NCI-H2196 treated with DMSO at 0.1 percent for 48 hours (cell line): ENCODE measurements around the gene IL11RA.
A peak's percentile ranks its signal among the peaks of the same experiment; 100 is the strongest.

Source experiments
- DNase-seq: peaks from one replicate; lab custom pipeline; 2025; ENCODE audit not compliant: unreplicated experiment; lab: John Stamatoyannopoulos, UW

The IL11RA gene

DNA sequence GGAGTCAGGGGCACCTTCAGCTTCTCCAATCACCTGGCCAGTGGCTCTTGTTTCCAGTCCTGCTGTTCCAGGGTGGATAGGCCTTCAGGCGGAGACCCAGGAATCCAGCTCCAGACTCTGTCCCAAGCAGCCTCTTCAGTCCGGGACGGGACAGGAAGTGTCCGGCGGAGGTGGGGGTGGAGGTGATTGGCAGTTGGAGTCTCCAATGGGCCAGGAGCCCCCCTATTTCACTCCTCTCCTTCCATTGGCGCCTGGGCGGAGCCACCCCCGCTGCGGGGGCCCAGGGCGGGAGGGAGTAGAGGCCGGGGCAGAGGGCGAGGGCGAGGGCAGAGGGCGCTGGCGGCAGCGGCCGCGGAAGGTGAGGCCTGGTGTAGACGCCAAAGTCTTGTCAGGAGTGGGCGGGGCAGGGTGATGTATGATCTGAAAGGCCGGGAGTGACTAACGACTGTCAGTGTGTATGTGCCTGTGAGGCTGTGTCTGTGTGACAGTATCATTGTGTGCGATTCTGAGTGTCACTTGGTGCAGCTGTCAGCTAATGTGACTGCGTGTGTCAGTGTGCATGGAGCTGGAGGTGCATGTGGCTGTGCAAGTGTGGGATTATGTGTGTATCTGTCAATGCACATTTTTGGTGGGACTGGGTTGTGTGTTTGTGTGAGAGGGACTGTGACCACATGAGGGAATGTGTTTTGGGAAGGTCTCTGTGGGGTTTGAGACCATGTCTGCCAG, at the start of gene IL11RA:
IL11RA (plus strand) TSS at position 310 of the 726 bp plus-strand sequence. CDS start 3,033 bp downstream, outside the sequence.
- no peak for DNase-seq

DNA sequence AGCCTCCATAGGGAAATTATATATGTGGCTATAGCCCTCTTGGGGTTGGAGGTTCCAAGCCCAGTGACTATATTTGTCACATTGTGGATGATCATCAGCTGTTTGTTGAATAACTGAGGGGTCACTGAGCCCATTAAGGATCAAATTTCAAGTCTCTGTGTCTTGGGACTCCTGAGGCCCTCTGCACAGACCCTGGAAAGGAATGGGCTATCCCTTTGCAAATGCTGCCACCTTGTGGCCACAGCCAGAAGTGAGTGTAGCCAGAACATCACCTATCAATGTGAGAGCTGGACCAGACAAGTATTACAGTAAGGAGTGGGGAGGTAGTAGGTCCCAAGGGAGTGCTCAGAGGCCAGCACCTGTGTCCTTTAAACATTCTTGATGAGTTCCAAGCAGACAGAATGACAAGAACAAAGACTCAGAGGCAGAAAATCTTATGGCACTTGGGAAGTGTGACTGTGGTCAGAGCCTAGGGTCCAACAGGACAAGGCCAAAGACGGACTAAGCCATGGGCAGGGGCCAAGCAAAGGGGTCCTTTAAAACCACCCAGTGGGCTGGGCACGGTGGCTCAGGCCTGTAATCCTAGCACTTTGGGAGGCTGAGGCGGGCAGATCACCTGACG, 48.3 kb upstream of the IL11RA start:
- DNase-seq: peak; percentile 24

DNA sequence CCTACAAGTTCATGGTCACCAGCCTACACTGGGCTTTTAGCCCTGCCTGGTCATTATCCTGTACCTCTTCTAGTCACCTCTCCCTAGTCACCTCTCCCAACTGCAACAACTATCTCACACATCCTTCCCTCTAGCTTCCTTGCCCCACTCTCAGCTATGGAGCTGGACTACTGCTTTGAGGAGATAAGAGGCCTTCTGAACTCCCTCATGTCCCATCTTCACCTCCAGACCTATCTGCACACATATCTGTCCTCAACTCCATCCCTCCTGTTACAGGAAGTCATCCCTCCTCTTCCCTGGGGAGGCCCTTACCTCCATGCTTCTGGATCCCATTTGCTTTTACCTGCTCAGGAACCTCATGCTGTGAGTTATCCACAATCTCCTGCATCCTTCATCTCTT, 45.8 kb upstream of the IL11RA start:
- DNase-seq: no peak

DNA sequence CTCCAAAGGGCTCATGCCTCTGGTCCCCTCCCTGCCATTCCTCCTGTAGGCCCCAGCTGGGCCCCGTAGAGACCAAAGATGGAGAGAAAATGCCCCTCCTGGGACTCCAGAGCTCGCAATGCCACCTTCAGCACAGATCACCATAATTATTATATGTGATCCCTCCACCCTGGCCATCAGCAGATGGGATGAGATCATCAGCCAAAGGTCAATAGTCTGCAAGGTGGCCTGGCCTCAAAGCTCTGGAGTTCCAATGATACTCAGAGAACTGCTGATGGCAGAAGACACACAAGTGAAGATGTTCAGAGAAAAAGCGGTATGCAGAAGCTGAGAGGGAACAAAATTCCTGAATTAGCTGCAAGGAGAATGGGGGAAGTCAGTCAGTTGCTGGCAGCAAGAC, 45.1 kb upstream of the IL11RA start:
- no peak for DNase-seq

DNA sequence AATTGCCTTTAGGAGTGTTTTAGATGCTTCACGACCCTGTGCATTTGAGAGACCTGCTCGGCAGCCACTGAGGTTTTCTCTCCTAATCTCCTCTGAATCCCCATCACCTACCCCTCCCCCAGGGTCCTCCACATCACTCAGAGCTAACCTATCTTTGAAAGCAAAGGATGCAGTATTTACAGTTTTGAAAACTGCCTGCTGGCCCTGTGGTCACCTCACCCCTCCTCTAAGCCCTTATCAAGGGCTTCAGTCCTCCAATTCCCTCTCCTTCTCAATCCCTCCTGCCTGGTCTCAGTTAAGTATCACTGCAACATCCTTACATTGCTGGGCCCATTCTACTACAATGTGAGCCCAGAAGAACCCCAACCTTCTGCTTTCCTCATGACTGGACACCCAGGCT, 44.7 kb upstream of the IL11RA start:
- no peak for DNase-seq

DNA sequence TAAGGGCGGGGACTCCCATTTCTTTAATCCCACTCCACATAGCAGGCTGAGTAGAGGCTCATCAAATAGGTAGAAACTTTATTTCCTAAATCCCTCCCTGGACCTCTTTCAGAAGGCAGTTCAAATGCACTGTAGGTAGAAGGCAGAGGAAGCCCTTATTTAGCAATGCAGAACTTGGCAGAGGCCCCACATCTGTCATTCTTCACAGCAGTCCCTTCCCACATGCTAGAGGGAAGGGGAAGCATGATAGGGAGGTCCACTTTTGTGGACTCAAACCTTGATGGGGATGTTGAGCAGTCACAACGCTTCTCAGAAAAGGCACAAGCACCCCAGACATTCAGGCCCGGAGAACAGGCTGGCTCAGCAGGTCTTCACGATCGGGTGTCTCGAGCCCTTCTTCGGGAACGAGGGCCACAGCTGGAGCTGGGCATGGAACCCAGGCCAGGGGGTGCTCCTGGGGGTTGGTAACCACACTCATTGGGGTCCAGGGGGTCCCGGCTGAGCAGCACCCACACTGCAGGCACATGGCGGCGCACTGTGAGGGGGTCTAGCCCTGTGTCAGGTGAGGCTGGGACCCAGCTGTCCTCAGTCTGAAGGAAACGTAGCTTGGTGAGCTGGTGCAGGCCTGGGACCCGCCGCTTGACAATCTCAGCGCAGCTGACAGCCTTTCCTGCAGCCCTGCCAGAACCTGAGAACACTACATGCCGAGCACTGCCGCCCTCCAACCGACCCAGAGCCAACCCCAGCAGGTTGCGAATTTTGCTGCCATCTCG, 41.4 kb upstream of the IL11RA start:
- DNase-seq: no peak

DNA sequence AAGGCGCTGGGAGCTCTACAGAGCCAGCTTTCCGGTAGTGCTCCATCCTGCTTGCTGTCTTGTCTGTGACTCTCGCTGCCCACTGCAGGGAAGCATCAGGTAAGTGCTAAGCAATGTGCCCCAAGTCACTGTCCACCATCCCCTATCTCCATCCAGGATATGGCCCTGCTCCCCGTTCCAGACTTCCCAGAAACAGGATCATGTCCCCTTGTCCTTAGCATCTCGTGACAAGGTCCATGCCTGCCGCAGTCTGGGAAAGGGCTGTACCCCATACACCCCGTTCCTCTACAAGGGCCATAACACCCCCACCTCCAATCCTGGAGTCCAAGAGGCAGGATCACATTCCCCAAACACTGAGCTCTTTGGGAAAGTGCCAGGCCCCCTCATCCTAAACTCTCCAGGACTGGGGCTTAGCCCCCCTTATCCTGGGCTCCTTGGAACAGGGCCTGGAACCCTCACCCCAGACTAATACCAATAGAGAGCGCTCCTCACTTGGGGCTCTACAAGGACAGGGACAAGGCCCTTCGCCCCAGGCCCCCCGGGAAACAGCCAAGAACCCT, 40.7 kb upstream of the IL11RA start:
- no peak for DNase-seq

DNA sequence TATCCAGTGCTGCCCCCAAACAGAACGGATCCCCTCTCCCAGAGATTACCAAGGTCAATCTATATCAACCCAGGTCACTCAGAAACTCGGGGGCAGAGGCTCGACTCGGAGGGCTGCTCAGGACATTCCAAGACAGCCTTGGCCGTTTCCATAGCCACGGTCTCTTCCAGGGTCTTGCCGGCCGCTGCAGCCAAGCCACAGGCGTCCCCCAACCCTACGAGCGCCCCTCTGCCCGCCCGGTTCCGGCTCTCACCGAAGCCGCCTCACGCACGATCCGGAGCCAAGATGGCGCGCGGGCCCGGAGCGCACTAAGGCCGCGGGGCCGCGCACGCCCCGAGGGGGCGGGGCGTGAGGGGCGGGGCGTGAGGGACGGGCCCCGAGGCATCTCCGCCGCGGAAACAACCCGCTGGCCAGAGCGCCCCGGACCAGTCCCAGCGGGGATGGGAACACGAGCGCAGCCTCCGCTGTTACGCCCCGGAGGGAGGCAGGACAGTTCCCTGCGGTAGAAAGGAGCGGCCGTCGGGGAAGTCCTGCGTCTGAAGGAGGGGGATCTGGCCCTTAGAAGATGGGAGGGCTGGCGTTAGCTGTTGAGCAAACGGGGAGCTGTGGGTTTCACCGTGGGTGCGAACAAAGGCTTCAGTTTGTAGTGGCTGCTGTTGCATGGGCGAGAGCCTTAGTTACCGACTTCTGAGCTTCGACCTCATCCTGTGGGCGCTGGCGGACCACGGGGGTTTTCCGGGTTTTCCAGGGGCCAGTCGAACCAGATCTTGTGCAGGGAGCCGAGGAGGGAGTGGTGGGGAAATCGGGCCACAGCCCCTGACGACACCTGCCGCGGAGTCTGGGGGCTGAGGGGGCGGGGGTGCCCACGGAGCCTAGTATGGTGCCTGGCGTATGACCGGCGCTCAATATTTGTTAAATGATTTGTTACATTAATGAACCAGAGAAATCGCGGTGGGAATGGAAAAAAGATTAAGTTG, 39.9 kb upstream of the IL11RA start, which contains the start of gene RPP25L:
RPP25L (minus strand) TSS at position 287 of the 977 bp plus-strand sequence. CDS start 801 bp downstream, outside the sequence.
- DNase-seq: peak; percentile 58

DNA sequence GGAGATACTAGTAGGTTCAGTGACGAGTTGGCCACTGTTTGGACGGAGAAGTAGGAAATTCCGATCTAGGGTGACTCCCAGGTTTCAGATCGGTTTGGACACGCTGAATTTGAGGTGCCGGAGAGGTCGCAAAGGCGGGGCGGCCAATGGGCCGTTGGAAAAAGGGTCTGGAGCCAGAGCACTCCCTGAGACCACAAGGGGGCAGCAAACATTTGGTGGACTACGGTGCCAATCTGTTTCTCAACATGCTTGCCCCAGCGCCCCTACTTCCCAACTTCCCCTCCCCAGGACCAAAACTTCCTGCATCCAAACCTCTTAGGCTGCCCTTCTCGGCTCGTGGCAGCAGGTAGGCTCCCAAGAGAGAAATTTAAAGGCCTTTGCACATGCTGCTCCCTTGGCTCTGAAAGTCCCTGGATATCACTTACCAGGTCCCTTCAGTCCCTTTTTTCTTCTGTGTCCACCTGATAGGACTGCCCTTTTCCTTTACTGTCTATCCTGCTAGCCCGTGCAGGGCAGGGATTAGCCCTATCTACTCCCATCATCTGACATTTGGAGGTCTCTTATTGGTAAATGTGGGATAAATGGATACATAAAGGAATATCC, 39.1 kb upstream of the IL11RA start:
- peak; percentile 47 for DNase-seq

DNA sequence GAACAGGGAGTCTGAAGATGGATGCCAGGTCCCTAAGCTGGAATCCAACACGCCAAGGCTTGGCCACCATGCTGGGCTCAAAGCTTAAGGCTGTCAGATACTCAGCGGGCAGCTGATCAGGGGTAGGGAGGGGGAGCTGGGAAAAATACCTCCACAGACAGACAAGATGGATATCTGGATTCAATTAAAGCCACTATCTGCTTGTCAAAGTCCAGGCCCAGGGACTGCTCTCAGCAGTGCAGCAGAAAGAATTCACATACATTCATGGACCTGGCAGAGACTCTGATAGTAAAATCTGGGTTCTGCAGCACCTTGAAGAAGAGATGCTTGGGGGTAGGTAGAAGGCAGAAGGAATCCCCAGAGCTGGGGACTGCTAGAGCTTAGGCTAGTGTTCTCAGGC, 36.9 kb upstream of the IL11RA start:
- DNase-seq: no peak

DNA sequence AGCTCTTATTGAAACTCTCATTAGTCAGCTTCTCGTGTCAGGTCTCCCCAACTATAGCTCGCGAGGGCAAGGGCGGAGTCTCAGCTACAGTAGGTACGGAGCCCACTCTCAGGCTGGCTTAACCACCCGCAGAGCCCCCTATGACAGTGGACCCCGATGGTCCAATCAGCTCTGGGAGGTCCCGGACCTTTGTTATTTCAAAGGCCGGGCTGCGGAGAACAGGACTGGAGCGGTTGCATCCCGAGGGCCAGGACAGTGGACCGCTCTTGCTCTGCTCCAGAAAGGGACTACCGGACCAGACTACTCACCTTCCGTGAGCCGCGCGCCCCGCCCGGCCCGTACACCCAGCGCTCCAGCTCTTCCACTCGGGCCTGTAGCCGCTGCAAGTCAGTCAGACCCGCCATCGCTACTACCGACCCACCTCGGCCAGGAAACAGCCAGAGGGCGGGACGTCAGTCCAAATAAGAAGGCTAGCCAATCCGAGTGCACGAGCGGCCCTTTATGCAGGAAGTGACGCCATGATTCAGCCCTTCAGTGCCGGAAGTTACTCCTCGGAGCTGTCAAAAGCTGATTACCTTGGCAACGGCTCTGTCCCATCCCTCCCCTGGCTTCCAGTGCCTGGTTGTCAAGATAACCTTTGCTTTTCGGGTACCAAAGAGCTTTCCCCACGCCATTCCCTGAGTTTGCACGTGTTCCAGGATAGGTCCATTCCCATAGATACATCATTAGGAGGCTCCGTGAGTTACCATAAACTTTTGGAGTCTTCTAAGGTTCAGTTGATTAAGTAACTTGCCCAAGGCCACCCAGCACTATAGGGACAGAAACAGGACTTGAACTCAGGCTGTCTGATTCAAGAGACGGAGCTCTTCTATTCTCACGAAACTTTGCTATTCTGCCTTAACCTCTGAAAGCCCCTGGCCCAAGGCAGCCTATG, 31.7 kb upstream of the IL11RA start, which contains the start of gene DCTN3:
DCTN3 (minus strand) TSS at position 435 of the 934 bp plus-strand sequence; CDS start at position 404, 31 bp downstream.
- DNase-seq: peak; percentile 95

DNA sequence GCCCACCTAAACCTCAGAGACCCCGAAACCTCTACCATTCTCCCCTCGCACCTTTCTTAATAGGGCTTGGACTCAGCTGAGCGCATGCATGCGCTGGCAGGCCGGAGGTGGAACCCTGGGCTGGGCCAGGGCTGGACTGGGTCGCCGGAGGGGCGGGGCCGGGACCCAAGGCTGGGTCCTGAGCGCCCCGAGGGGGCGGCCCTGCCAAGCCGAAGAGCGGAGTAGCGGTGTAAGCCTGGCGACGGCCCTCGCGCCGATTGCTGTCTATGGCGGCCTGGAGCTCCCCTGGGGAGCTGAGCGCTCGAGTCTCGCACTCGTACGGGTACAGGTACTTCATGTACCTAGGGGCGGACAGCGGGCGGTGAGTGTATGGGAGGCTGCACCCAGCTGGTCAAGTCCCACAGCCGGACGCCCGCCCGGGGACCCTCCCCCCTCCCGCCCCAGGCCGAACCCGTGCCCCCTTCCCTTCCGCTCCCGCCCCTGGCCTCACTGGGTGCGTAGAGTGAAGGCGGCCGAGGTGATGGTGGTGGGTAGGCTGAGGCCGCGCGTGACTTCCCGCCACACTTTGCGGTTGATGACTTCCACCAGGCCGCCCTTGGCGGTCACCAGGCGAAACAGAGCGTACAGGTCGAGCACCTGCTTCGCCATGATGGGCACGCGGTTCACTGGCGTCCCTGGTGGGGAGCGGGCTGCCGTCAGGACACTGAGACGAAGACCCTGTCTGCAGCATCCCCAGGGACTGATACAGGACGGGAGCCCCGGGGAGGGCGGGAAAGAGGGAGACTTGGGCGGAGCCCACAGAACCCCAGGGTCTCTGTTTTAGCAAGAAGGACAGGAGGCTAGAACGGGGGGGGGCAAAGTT, 28.4 kb upstream of the IL11RA start:
- DNase-seq: no peak

DNA sequence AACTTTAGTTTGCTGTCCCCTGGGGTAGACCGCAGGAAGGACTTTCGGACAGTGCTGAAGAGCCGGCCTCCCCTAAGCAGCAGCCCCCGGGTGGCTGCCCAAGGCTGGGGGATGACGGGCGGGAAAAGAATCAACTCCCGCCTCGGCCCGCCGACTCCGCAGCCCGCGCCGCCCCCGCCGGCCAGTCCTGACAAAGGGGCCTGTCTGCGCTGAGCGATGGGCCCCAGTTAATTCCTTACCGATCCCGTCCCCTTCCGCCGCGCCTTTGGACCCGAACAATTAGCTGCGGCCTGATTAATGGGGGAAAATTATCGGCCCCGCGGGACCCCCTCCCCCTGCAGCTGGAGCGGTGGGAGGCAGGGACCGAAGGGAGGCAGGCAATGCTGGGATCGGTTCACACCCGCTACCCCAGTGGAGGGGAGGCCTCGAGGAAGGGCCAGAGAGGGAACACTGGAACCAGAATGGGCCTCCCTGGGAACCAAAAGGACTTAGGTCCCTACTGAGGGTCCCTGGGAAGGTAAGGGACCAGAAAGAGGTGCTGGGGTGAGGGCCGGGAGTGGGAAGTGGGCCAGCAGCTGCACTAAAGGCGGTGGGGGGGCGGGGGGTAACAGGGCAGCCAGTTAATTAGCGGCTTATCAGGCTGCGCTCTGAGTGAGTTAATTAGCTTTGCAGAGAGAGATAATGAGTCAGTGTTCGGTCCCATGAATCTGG, 27.4 kb upstream of the IL11RA start:
- DNase-seq: no peak

DNA sequence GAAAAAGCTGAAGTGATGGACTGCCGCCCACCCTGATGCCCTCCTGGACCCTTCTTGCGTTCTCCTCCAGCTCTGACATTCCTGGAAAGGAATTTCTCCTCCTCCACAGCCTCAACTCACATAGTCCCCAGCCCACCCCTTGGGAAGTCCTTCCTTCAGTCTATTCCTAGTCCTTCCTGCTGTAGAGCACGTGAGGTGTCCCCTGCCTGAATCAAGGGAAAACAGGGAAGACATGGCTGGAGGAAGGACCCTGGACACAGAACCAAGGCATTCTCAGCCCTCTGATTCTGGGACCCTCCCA, 26.8 kb upstream of the IL11RA start:
- no peak for DNase-seq

DNA sequence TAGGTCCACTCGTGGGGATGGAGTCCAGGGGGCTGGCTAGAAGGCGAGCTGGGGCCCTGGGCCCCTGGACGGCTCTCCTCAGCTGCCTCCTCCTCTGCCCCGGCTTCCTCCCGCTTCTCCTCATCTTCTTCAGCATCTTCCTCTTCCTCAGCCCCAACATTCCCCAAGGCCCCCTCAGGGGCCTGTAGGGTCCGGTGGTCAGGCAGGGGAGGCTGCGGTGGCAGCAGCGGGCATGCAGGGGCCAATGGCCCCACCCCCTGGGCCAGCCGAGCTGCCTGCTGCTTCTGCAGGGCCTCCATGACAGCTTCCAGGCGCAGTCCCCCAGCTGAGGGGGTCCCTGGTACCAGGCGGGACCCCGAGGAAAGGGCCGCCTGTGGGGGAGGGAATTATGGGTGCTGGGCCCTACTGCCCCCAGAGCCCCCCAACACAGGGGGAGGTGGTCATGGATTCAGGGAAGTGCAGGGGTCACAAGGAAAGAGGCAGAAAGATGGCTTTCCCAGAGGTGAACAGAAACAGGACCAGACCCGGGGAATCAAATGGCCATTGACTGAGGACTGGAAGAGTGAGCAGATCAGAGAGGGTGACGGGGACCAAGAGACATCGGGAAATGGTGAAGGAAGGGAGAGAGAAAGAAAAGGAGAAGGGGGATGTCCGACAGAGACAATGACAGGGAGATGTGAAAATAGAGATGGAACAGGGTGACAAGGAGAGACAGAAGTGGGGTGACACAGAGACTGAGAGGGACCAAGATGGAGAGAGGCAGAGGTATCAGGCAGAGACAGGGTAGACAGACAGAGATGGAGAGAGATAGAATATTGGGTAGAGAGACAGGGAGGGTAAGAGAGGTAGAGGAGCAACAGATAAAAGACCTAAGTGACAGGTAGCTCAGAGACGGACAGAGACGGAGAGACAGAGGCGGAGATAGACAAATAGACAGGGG, 24.0 kb upstream of the IL11RA start:
- no peak for DNase-seq
